Activated T-helper 1 cell treated with anti-CD3 and anti-CD28 coated beads, Interleukin-12 subunit alpha, Interleukin-12 subunit beta, Interleukin-2, Interleukin-4 antibody, amounts not matched to agents 30 ng/mL and 10 ng/mL and 1 ng/mL, durations not matched to agents 14 hours and 24 hours and 36 hours (primary cell): ENCODE data around the gene PIP4K2B. TPM values are rescaled to one million over a fixed set of nuclear protein-coding genes. Genes with fewer than 3 reads are reported as not detected.

Experiments
- total RNA-seq: library from RNA; stranded (reverse); gene quantifications from 2 replicates; pipeline ENCODE4 v1.2.3, GENCODE V29; 2022

Gene PIP4K2B
- total RNA-seq, 1 donor from 2014 or later: 40.6 TPM

Other genes with a start within 250 kb of the PIP4K2B start
- 0.22 and 0.44 TPM in 2 replicates for gene SRCIN1, start 193.6 kb downstream of the PIP4K2B start, total RNA-seq
- 56.5 and 58.8 TPM in 2 replicates for gene EPOP, start 124.6 kb downstream of the PIP4K2B start, total RNA-seq
- gene MLLT6, start 94.3 kb downstream of the PIP4K2B start, total RNA-seq: 250 and 252 TPM in 2 replicates
- gene CISD3, start 69.2 kb downstream of the PIP4K2B start, total RNA-seq: 39.2 and 41.4 TPM in 2 replicates
- gene PCGF2, start 51.2 kb downstream of the PIP4K2B start, total RNA-seq: 3.7 and 4.6 TPM in 2 replicates
- 349 and 366 TPM in 2 replicates for gene PSMB3, start 46.8 kb downstream of the PIP4K2B start, total RNA-seq
- gene CWC25, start 25.8 kb upstream of the PIP4K2B start, total RNA-seq: 28.6 and 30.4 TPM in 2 replicates
- 1,847 and 1,871 TPM in 2 replicates for gene RPL23, start 54.2 kb upstream of the PIP4K2B start, total RNA-seq
- 133 and 135 TPM in 2 replicates for gene LASP1, start 70.5 kb upstream of the PIP4K2B start, total RNA-seq
- gene FBXO47, start 167.8 kb upstream of the PIP4K2B start, total RNA-seq: 0.08 TPM in 1 of 2 replicates, not detected in the other